Stomach (tissue), 9 donors: Measurements from ENCODE around the gene F7. TPM values are rescaled to one million over a fixed set of nuclear protein-coding genes. Genes with fewer than 3 reads are reported as not detected.

Experiments used
- DNase-seq, 2 donors: peaks; one replicate each; pipeline versions ENCODE4 v3.0.0 to v3.0.0-alpha.2; 2013 to 2019
- H3K27ac ChIP-seq, 5 donors: fragments of 200-600 bp in 4 of 5; sonication (generic) in 4 of 5; one replicate each; pipeline ENCODE4 v1.5.1; 2013 to 2019; ENCODE audit warnings: mild to moderate bottlenecking in 1 of 5, moderate library complexity in 1 of 5
- H3K27me3 ChIP-seq, 3 donors: fragments of 200-600 bp; sonication (generic); one replicate each; pipeline ENCODE4 v1.5.1; 2017 to 2019; ENCODE audit warnings: mixed run types in 1 of 3
- H3K36me3 ChIP-seq, 4 donors: fragments of 200-600 bp; sonication (generic); 1 replicate in 3 of 4; 2 replicates in 1 of 4; pipeline ENCODE4 v1.5.1; 2016 to 2019
- H3K4me1 ChIP-seq, 4 donors: fragments of 200-600 bp; sonication (generic); one replicate each; pipeline ENCODE4 v1.5.1; 2016 to 2019
- H3K4me3 ChIP-seq, 4 donors: fragments of 200-600 bp; sonication (generic) in 3 of 4; one replicate each; pipeline ENCODE4 v1.5.1; 2016 to 2019; ENCODE audit warnings: mild to moderate bottlenecking in 1 of 4
- H3K9me3 ChIP-seq, 4 donors: fragments of 200-600 bp; sonication (generic); one replicate each; pipeline ENCODE4 v1.5.1; 2016 to 2019
- EP300 ChIP-seq: sonication (generic); formaldehyde crosslinking; IDR thresholded peaks from one replicate; pipeline ENCODE4 v1.6.1; 2017; ENCODE audit warnings: antibody characterized with exemption
- POLR2A ChIP-seq, 4 donors: fragments of 450-650 bp; IDR thresholded peaks; one replicate each; pipeline ENCODE4 v1.6.1; 2016; ENCODE audit warnings: antibody characterized with exemption in 4 of 4, control low read depth in 2 of 4, mild to moderate bottlenecking in 1 of 4, moderate library complexity in 1 of 4
- POLR2AphosphoS5 ChIP-seq, 3 donors: sonication (generic); formaldehyde crosslinking; IDR thresholded peaks; one replicate each; pipeline ENCODE4 v1.6.1; 2016; ENCODE audit warnings: antibody characterized with exemption in 3 of 3
- WGBS, 5 donors: extraction: QIAGEN DNeasy Blood & Tissue Kit in 3 of 5; methylation state at CpG; one replicate each; pipeline versions ENCODE4 v1.1.5 to v1.1.7; 2013 to 2018; 5-methylcytosine and 5-hydroxymethylcytosine counted together
- intact Hi-C: fragments of 100-400 bp; cut with DNase I; formaldehyde crosslinking; loops from one replicate; pipeline ENCODE4 v1.15.1; 2023; ENCODE audit warnings: low total_unique reads
- polyA plus RNA-seq, 3 donors: library from polyadenylated mRNA; stranded (reverse); fragments of 200-250 nt; gene quantifications; one replicate each; pipeline ENCODE4 v1.2.3, GENCODE V29; 2013
- total RNA-seq, 5 donors: library from RNA; depleted of rRNA; stranded (reverse); fragments of >200 nt; gene quantifications; one replicate each; pipeline versions ENCODE4 v1.1.0 to v1.2.3, GENCODE V29; 2014 to 2016
- TF ChIP-seq, protein P1 (sequence below), 7 experiments: fragments of 450-650 bp in 4 of 7; fragments of 200-600 bp in 3 of 7; sonication (generic) in 3 of 7; IDR thresholded peaks; one replicate each; pipeline ENCODE4 v1.5.1; 2016 to 2019; ENCODE audit warnings: antibody characterized with exemption in 7 of 7, control low read depth in 2 of 7, mild to moderate bottlenecking in 1 of 7
- donor health status: healthy with polysubstance abuse.
- donor health status: Bipolar disorder and iron deficiency.
- donor health status: healthy.

F7 gene
- total and polyA plus RNA-seq, 8 donors: 0.10 TPM; not detected in 7

DNA sequence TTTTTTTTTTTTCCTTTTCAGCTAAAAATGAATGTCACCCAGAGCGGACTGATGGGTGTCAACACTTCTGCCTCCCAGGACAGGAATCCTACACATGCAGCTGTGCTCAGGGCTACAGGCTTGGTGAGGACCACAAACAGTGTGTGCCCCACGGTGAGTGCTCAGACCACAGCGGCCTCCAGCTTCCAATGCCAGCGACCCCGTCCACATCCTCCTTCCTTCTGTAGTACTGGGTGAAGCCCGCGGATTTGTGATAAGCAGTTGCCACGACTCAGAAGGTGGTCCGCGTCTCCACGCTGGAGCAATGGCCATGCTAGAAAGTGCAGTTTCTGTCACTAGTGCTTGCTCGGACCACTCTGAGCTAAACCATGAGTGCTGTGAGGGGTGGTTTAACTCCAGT, 58.9 kb downstream of the F7 start:
- Histone ChIP-seq H3K27me3 (peaks cover 0 to 44% (median 27%) of the 10 kb centered on the region in 3 donors), H3K4me1 (peaks cover 0 to 4% (median 0%) of the 10 kb centered on the region in 4 donors), H3K9me3 (peaks cover 0 to 5% (median 0%) of the 10 kb centered on the region in 4 donors), H3K36me3 (peaks cover 0 to 17% (median 6%) of the 10 kb centered on the region in 4 donors), H3K27ac (no peak overlapping the region), H3K4me3 (no peak overlapping the region)
- WGBS, 5 donors: 68 to 86% (median 78%) methylated on average over 12 of the region's 12 CpGs
- DNase-seq: no peak
- intact Hi-C loops: no loop called here
- no peak for TF ChIP-seq EP300
- no peak for TF ChIP-seq POLR2AphosphoS5 (IDR thresholded peaks at IDR 0.05)
- no peak for TF ChIP-seq POLR2A (IDR thresholded peaks at IDR 0.05)
- TF ChIP-seq, protein P1, sequence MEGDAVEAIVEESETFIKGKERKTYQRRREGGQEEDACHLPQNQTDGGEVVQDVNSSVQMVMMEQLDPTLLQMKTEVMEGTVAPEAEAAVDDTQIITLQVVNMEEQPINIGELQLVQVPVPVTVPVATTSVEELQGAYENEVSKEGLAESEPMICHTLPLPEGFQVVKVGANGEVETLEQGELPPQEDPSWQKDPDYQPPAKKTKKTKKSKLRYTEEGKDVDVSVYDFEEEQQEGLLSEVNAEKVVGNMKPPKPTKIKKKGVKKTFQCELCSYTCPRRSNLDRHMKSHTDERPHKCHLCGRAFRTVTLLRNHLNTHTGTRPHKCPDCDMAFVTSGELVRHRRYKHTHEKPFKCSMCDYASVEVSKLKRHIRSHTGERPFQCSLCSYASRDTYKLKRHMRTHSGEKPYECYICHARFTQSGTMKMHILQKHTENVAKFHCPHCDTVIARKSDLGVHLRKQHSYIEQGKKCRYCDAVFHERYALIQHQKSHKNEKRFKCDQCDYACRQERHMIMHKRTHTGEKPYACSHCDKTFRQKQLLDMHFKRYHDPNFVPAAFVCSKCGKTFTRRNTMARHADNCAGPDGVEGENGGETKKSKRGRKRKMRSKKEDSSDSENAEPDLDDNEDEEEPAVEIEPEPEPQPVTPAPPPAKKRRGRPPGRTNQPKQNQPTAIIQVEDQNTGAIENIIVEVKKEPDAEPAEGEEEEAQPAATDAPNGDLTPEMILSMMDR (IDR thresholded peaks at IDR 0.05): no peak

DNA sequence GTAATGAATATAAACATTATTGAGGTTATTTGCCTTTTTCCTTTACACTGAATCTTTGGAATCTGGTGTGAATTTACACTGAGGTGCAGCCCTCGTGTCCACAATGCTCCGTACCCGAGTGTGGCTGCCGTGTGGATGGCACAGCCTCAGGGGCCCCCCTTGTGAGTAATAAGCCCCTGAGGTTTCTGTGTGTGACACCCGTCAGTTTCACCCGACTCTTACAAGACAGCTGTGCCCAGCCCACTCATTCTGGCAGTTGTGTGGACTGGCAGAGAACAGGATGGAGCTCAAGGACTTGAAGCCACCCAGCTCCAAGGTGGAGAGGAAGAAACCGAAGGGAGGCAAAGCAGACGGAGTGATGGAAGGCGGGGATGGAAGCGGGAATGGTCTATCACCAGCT, 60.7 kb downstream of the F7 start:
- H3K4me1 ChIP-seq: peaks cover 5 to 12% (median 7%) of the 10 kb centered on the region in 4 donors
- 86 to 92% (median 88%) methylated on average over 10 of the region's 10 CpGs for WGBS, 5 donors
- no peak for TF ChIP-seq EP300
- intact Hi-C loops: no loop called here
- H3K36me3 ChIP-seq: peaks cover 0 to 28% (median 9%) of the 10 kb centered on the region in 4 donors
- peaks cover 0 to 26% (median 22%) of the 10 kb centered on the region in 3 donors for H3K27me3 ChIP-seq
- DNase-seq: no peak
- peaks cover 0 to 5% (median 0%) of the 10 kb centered on the region in 4 donors for H3K9me3 ChIP-seq
- no peak overlapping the region for H3K4me3 ChIP-seq
- no peak overlapping the region for H3K27ac ChIP-seq

DNA sequence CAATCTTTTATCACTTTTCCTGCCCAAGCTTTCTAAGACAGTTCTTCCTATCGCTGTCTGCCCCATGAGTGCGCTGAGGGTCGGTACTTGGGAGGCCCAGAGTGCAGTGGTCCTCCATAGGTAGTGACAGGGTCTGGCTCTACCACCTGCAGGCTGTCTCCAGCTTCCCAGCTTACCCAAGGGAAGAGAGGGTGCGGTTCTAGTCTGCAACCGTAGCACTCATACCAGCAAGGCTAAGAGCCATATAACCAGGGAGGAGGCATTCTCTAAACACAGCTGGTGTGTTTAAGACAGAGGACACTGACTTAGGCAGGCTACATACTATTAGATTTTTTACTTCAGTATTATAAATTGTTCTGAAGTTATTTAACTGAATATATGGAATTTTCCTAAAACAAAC, 61.1 kb downstream of the F7 start:
- intact Hi-C loops: no loop called here
- H3K27me3 ChIP-seq: peaks cover 0 to 22% (median 19%) of the 10 kb centered on the region in 3 donors
- no peak overlapping the region for H3K4me3 ChIP-seq
- TF ChIP-seq POLR2AphosphoS5 (IDR thresholded peaks at IDR 0.05): no peak
- TF ChIP-seq, protein P1 (IDR thresholded peaks at IDR 0.05): no peak
- TF ChIP-seq POLR2A (IDR thresholded peaks at IDR 0.05): no peak
- TF ChIP-seq EP300: no peak
- WGBS, 5 donors: 87 to 95% (median 90%) methylated on average over 5 of the region's 5 CpGs
- no peak overlapping the region for H3K27ac ChIP-seq
- H3K36me3 ChIP-seq: peaks cover 0 to 32% (median 14%) of the 10 kb centered on the region in 4 donors
- peaks cover 0 to 5% (median 0%) of the 10 kb centered on the region in 4 donors for H3K9me3 ChIP-seq
- H3K4me1 ChIP-seq: peaks cover 6 to 16% (median 11%) of the 10 kb centered on the region in 4 donors
- no peak for DNase-seq

DNA sequence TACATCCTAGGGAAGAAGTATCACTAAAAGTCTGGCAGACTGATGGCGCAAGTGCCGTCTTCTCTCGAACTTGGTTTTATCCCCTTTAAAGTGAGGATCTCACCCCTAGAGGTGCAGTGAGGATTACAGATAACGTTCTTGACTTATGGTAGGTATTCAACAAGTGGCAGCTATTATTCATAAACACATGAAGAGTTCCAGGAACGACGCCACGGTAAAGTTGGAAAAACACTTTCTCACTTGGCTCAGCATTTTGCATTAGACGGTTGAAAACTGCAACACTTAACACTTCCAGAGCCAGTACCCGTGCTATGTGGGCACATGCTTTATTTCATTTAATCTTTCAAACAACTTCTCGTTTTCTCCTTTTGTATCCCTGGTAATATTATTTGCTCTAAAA, 61.6 kb downstream of the F7 start:
- 85 to 96% (median 91%) methylated on average over 10 of the region's 10 CpGs for WGBS, 5 donors
- H3K27me3 ChIP-seq: peaks cover 0 to 19% (median 19%) of the 10 kb centered on the region in 3 donors
- intact Hi-C loops: no loop called here
- peaks cover 0 to 5% (median 0%) of the 10 kb centered on the region in 4 donors for H3K9me3 ChIP-seq
- DNase-seq: no peak
- H3K4me1 ChIP-seq: peaks cover 6 to 21% (median 16%) of the 10 kb centered on the region in 4 donors
- no peak overlapping the region for H3K4me3 ChIP-seq
- H3K27ac ChIP-seq: no peak overlapping the region
- peaks cover 0 to 37% (median 18%) of the 10 kb centered on the region in 4 donors for H3K36me3 ChIP-seq
- TF ChIP-seq POLR2AphosphoS5 (IDR thresholded peaks at IDR 0.05) (no peak), POLR2A (IDR thresholded peaks at IDR 0.05) (no peak), EP300 (no peak)
- TF ChIP-seq, protein P1 (IDR thresholded peaks at IDR 0.05): no peak

DNA sequence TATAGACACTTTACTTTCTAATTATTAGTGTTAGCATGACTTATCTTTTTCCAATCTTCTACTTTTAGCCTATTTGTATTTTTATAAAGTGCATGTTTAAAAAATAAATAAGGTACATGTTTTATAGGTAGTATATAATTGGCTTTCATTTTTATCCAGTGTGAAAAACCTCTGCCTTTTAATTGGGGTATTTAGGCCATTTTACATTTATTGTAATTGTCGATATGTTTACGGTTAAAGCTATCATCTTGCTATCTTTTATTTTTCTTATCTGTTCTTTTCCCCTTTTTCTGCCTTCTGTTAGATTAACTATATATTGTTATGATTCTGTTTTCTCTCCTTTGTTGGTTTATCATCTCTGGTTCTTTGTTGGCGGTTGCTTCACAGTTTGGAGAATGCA, 62.0 kb downstream of the F7 start:
- WGBS, 5 donors: 96 to 99% (median 98%) methylated on average over 3 of the region's 3 CpGs

More for the DNA sequence above, 62.0 kb downstream of the F7 start:
- DNase-seq: no peak
- Histone ChIP-seq H3K27ac (no peak overlapping the region), H3K4me1 (peaks cover 8 to 25% (median 20%) of the 10 kb centered on the region in 4 donors), H3K4me3 (no peak overlapping the region), H3K9me3 (peaks cover 0 to 5% (median 0%) of the 10 kb centered on the region in 4 donors), H3K27me3 (peaks cover 0 to 19% (median 19%) of the 10 kb centered on the region in 3 donors), H3K36me3 (peaks cover 0 to 41% (median 20%) of the 10 kb centered on the region in 4 donors)
- intact Hi-C loops: no loop called here
- no peak for TF ChIP-seq EP300
- TF ChIP-seq, protein P1 (IDR thresholded peaks at IDR 0.05): no peak
- TF ChIP-seq POLR2AphosphoS5 (IDR thresholded peaks at IDR 0.05): no peak
- no peak for TF ChIP-seq POLR2A (IDR thresholded peaks at IDR 0.05)
